NCI-H2171 (cell line): Measurements from ENCODE around the gene ATXN10.
"Not testable (repeated sequence)": the region's sequence is repeated elsewhere in the genome, so short reads cannot be mapped to it uniquely, and the experiment has no call there.

Source experiments
- DNase-seq: peaks from one replicate; lab custom pipeline; 2025; lab: John Stamatoyannopoulos, UW

Gene ATXN10

GRCh38 chr22:45644714-45645113 is 26.9 kb upstream of the ATXN10 start:
- DNase-seq, result no peak

- no peak for DNase-seq
Measured at GRCh38 chr22:45645150-45645525, 26.5 kb upstream of the ATXN10 start.

GRCh38 chr22:45645526-45646414 is 25.9 kb upstream of the ATXN10 start:
- DNase-seq, result no peak

DNA sequence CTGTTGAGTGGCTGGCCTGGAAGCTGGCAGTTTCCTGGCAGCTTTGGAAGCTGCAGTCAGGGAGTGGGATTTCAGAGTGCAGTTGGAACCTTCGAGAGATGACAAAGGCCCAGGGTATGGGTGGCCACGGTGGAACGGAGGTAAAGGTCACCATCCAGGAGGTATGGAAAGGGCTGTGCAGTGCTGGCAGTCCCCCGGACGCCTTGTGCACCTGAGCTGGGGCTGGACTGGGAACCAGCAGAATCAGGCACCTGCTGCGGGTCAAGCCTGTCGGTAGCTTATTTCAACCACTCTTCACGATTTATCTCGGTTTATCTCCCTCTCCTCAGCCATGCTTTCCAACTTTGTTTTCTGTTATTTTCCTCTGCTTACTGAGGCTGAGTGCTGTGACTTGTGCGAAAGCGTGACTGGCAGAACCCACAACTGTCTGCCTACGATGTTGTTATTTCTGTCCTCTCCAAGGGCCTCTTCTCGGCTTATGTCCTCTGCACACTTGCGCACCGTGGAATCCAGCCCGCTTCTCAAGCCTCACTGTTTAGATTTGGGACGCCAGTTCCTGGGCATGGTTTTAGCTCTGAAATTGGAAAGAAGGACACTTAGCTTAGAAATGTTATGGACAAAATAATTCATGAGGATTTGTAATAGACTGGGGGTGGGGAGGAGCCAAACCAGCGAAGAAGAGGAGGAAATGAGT is 24.0 kb upstream of the ATXN10 start:
- no peak for DNase-seq

- DNase-seq, result no peak
Measured at GRCh38 chr22:45648301-45649117, 23.1 kb upstream of the ATXN10 start.

GRCh38 chr22:45649809-45650208 is 21.8 kb upstream of the ATXN10 start:
- DNase-seq, result no peak

DNA sequence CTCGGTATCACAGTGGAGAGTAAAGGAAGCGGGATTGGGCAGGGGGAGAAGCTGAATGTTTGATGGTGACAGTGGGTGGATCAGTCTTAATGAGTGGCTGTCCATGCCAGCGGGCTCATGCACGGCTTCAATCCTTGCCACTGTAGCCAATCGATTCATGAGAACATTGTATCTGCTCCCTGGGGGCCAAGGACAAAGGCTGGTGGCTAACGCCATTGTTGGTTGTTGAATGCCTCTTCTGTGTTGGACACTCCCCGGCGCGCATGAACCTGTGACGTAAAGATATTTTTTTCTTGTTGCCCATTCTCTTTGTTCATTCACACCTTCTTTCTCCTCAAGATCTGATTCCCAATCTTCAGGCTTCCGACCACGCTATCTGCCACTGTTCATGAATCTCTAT is 20.9 kb upstream of the ATXN10 start:
- no peak for DNase-seq

- DNase-seq, result no peak
Measured at GRCh38 chr22:45651931-45652528, 19.6 kb upstream of the ATXN10 start.

GRCh38 chr22:45656577-45656976 is 15.1 kb upstream of the ATXN10 start:
- no peak for DNase-seq

GRCh38 chr22:45657701-45658100 is 13.9 kb upstream of the ATXN10 start:
- DNase-seq, result no peak

DNA sequence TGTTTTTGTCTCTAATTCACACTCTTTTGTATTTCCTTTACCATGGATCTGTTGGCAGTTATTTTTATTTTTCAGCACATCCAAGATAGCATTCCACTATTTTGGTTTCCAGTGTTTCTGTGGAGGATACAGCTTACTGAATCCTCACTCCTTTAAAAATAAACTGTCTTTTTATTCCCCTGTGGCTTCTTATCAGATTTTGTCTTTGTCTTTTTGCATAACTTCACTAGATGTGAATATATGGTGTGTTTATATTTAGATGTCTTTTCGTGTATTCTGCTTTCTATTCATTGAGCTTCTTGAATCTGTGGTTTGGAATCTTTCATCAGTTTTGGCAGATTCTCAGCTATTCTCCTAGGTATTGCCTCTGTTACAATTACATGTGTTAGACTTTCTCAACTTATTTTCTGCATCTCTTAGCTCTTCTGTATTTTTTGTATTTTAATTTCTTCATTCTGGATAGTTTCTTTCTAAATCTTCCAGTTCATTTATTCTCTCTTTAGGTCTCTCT is 7.4 kb upstream of the ATXN10 start:
- no peak for DNase-seq

- no peak for DNase-seq
Measured at GRCh38 chr22:45667486-45667885, 4.1 kb upstream of the ATXN10 start.

- not testable (repeated sequence) for DNase-seq
Measured at GRCh38 chr22:45670363-45670762, 1.3 kb upstream of the ATXN10 start.

GRCh38 chr22:45670981-45671782 is 452 bp upstream of the ATXN10 start:
- no peak for DNase-seq

GRCh38 chr22:45672564-45673481 is 1.2 kb downstream of the ATXN10 start:
- peak; percentile 29 for DNase-seq

GRCh38 chr22:45673482-45674175 is 2.0 kb downstream of the ATXN10 start:
- no peak for DNase-seq

DNA sequence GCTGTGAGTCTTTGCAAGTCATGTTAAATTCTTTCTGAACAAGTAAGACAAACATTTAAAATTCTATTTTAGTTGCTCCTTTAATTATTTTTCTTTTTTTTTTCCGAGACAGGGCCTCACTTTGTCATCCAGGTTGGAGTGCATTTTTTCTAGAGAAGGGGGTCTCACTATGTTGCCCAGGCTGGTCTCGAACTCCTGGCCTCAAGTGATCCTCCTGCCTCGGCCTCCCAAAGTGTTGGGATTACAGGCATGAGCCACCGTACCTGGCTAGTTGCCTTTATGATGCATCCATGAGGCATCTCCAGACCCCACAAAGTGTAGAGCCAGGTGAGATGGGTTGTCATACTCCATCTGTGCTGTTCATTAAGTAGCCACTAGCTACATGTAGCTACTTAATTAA is 4.4 kb downstream of the ATXN10 start:
- DNase-seq, result no peak

- no peak for DNase-seq
Measured at GRCh38 chr22:45677063-45677462, 5.4 kb downstream of the ATXN10 start.
